Colon (tissue), 2 donors: Measurements from ENCODE around the gene YTHDF1.

Source experiments
- FAIRE-seq: peaks from 2 replicates; lab custom pipeline; 2012; peaks lifted over from hg19 to GRCh38; lab: Jason Lieb, UNC
- donor health status: control.
- donor health status: control.

Gene YTHDF1

GRCh38 chr20:63155266-63156165, 60.4 kb downstream of the YTHDF1 start:
- no peak for FAIRE-seq

- FAIRE-seq = no peak
These were observed 61.5 kb downstream of the YTHDF1 start for GRCh38 chr20:63154395-63154794.

GRCh38 chr20:63153254-63154221, 62.4 kb downstream of the YTHDF1 start:
- FAIRE-seq = no peak

GRCh38 chr20:63152322-63153253, 63.3 kb downstream of the YTHDF1 start:
- no peak for FAIRE-seq

GRCh38 chr20:63151554-63152321, 64.2 kb downstream of the YTHDF1 start:
- FAIRE-seq = no peak

GRCh38 chr20:63150911-63151531, 64.9 kb downstream of the YTHDF1 start:
- no peak for FAIRE-seq

- no peak for FAIRE-seq
These were observed 65.5 kb downstream of the YTHDF1 start for GRCh38 chr20:63150391-63150898.

- FAIRE-seq = no peak
These were observed 66.3 kb downstream of the YTHDF1 start for GRCh38 chr20:63149531-63150192.

- FAIRE-seq = no peak
These were observed 67.2 kb downstream of the YTHDF1 start for GRCh38 chr20:63148696-63149095.

GRCh38 chr20:63147532-63147931, 68.4 kb downstream of the YTHDF1 start:
- no peak for FAIRE-seq
